Measurements from ENCODE around the gene PRDM11. TPM values are rescaled to one million over a fixed set of nuclear protein-coding genes. Genes with fewer than 3 reads are reported as not detected.

The PRDM11 gene
- total RNA-seq, 2 donors from 2014 or later: 4.4 to 7.9 TPM

DNA sequence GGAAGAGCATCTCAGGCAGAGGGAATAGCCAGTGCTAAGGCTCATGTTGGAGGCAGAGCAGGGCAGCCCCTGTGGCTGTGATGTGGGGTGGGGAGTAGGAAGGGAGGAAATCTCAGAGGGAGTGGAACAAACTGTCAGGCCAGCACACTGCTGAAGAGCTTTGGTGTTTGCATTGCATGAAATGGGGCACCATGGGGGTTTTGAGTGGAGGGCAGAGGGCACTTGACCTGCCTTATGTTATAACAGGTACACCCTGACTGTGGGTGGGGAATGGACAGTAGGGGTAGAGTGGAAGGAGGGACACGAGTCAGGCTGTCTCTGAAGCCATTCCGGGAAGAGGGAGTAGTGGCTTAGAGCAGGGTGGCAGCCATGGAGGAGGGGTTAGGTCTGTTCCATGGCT lies 24.0 kb downstream of the PRDM11 start:
- Histone ChIP-seq H3K36me3 (replicated peaks in 1 of 2; ENCODE audit: insufficient read depth in 1 of 2, low read depth in 2 of 2) (no peaks in the 10 kb centered on the region), H3K4me1 (peaks cover 18% of the 10 kb centered on the region), H3K27me3 (no peaks in the 10 kb centered on the region), H3K9me3 (no peaks in the 10 kb centered on the region), H3K4me3 (no peak overlapping the region), H3K27ac (no peak overlapping the region)
- TF ChIP-seq, protein P1, sequence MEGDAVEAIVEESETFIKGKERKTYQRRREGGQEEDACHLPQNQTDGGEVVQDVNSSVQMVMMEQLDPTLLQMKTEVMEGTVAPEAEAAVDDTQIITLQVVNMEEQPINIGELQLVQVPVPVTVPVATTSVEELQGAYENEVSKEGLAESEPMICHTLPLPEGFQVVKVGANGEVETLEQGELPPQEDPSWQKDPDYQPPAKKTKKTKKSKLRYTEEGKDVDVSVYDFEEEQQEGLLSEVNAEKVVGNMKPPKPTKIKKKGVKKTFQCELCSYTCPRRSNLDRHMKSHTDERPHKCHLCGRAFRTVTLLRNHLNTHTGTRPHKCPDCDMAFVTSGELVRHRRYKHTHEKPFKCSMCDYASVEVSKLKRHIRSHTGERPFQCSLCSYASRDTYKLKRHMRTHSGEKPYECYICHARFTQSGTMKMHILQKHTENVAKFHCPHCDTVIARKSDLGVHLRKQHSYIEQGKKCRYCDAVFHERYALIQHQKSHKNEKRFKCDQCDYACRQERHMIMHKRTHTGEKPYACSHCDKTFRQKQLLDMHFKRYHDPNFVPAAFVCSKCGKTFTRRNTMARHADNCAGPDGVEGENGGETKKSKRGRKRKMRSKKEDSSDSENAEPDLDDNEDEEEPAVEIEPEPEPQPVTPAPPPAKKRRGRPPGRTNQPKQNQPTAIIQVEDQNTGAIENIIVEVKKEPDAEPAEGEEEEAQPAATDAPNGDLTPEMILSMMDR (IDR thresholded peaks at IDR 0.05): no peak
- TF ChIP-seq POLR2A (IDR thresholded peaks at IDR 0.05): no peak
- intact Hi-C loops (cut with DNase I): no loop called here
- 81 to 92% methylated on average over 2 of the region's 2 CpGs for WGBS, 2 donors
- DNase-seq (no peak), ATAC-seq (no peak)

DNA sequence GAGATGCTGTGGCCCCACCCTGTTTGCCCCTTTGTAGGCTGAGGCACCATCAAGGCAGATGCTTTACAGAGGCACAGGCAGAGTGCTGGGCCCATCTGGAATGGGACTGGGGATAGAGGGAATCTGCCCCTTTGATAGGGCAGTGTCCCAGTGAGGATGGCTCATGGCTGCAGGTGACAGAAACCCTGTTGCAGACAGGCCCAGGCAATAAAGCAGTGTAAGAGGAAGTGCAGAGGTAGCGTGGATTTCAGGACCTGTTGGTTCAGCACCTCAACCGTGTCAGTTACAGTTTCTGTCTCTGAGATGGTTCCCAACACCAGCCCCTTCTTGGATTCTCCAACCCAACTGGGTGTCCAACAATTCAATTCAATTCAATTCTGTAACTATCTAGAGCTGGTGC lies 25.1 kb downstream of the PRDM11 start:
- DNase-seq (no peak), ATAC-seq (no peak)
- H3K9me3 ChIP-seq: no peaks in the 10 kb centered on the region
- H3K4me3 ChIP-seq: no peak overlapping the region
- TF ChIP-seq POLR2A (IDR thresholded peaks at IDR 0.05): no peak
- TF ChIP-seq, protein P1 (IDR thresholded peaks at IDR 0.05): no peak
- H3K4me1 ChIP-seq: peaks cover 18% of the 10 kb centered on the region
- no peak overlapping the region for H3K27ac ChIP-seq
- intact Hi-C loops (cut with DNase I): no loop called here
- H3K27me3 ChIP-seq: no peaks in the 10 kb centered on the region
- WGBS, 2 donors: 89 to 95% methylated on average over 2 of the region's 2 CpGs
- H3K36me3 ChIP-seq (replicated peaks in 1 of 2; ENCODE audit: insufficient read depth in 1 of 2, low read depth in 2 of 2): no peaks in the 10 kb centered on the region

DNA sequence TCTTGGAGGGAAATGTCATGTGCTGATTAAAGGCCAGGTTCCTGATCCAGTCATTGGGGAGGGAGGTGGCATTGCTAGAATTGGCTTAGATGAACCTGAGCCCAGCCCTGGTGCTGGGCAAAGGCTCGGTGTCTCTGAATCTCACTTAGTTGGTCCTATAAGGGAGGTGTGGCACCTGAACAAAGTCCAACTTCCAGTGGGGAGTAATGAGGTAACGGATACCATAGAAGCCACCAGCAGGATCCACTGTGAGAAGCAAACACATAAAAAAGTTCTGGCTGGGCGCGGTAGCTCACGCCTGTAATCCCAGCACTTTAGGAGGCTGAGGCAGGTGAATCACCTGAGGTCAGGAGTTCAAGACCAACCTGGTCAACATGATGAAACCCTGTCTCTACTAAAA lies 26.6 kb downstream of the PRDM11 start:
- ATAC-seq: no peak
- DNase-seq: no peak
- H3K4me3 ChIP-seq: no peak overlapping the region
- intact Hi-C loops (cut with DNase I): no loop called here
- TF ChIP-seq POLR2A (IDR thresholded peaks at IDR 0.05): no peak
- TF ChIP-seq, protein P1 (IDR thresholded peaks at IDR 0.05): no peak
- H3K36me3 ChIP-seq (replicated peaks in 1 of 2; ENCODE audit: insufficient read depth in 1 of 2, low read depth in 2 of 2): no peaks in the 10 kb centered on the region
- H3K27ac ChIP-seq: no peak overlapping the region
- 96 to 97% methylated on average over 5 of the region's 5 CpGs for WGBS, 2 donors
- peaks cover 18% of the 10 kb centered on the region for H3K4me1 ChIP-seq
- H3K9me3 ChIP-seq: no peaks in the 10 kb centered on the region
- no peaks in the 10 kb centered on the region for H3K27me3 ChIP-seq

DNA sequence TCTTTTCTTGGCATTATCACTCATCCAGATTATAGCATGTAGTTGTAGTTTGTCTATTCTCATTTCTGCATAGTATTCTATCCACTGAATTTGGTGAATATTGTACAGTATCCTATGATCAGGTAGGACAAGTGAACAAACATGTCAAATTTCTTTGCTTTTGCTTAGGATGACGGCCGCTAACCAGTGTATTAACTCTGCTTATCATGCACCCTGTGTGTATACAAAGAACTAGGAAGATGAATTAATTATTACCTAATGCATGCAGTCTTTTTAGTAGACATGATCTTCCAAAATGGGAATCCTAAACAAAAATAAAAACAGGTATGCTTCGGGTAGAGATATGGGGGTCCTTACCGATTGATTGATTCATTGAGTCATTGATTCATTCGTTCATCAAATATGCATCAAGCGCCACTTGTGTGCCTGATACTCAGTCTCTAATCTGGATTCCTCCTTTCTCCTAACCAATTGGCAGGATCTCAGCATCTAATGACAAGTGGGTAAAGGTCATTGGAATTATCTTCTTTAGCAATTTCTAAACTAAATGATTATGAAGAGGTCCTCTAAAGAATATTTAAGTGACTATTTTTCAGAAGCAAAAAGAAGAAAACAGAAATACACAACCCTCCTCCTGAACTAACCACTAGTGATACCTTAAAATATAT lies 27.9 kb downstream of the PRDM11 start:
- 44 to 45% methylated on average over 6 of the region's 6 CpGs for WGBS, 2 donors
- Histone ChIP-seq H3K27ac (no peak overlapping the region), H3K9me3 (no peaks in the 10 kb centered on the region), H3K36me3 (replicated peaks in 1 of 2; ENCODE audit: insufficient read depth in 1 of 2, low read depth in 2 of 2) (no peaks in the 10 kb centered on the region), H3K4me1 (peaks cover 22% of the 10 kb centered on the region), H3K27me3 (no peaks in the 10 kb centered on the region), H3K4me3 (no peak overlapping the region)
- ATAC-seq (no peak), DNase-seq (no peak)
- intact Hi-C loops (cut with DNase I): no loop called here
- TF ChIP-seq, protein P1 (IDR thresholded peaks at IDR 0.05): no peak
- TF ChIP-seq POLR2A (IDR thresholded peaks at IDR 0.05): no peak

DNA sequence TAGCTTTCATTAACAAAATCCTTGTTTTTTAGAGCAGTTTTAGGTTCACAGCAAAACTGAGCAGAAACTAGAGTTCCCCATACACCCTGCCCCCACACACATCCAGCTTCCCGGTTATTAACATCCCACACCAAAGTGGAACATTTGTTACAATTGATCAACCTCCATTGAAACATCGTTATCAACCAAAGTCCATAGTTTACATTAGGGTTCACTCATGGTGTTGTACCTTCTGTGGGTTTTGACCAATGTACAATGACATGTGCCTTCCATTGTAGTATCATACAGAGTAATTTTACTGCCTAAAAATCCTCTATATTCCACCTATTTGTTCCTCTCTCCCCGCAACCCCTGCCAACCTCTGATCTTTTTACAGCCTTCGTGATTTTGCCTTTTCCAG lies 28.5 kb downstream of the PRDM11 start:
- H3K9me3 ChIP-seq: no peaks in the 10 kb centered on the region
- intact Hi-C loops (cut with DNase I): no loop called here
- no peaks in the 10 kb centered on the region for H3K36me3 ChIP-seq (replicated peaks in 1 of 2; ENCODE audit: insufficient read depth in 1 of 2, low read depth in 2 of 2)
- TF ChIP-seq, protein P1 (IDR thresholded peaks at IDR 0.05): no peak
- TF ChIP-seq POLR2A (IDR thresholded peaks at IDR 0.05): no peak
- no peak for DNase-seq
- WGBS, 2 donors: 89 to 96% methylated on average over 4 of the region's 4 CpGs
- H3K4me3 ChIP-seq: no peak overlapping the region
- no peak for ATAC-seq
- no peaks in the 10 kb centered on the region for H3K27me3 ChIP-seq
- peaks cover 23% of the 10 kb centered on the region for H3K4me1 ChIP-seq
- no peak overlapping the region for H3K27ac ChIP-seq

All from body of pancreas (tissue), 4 donors.